ENCODE results near the gene WDR3. TPM values are rescaled to one million over a fixed set of nuclear protein-coding genes. Genes with fewer than 3 reads are reported as not detected.

The WDR3 gene
- total and polyA plus RNA-seq, 10 of the 15 experiments (the other 5 are each of a cell fraction or from before 2014, with no cell fraction given): 24.0 to 66.5 (median 42.9) TPM

GRCh38 chr1:118013336-118013735, 83.8 kb downstream of the WDR3 start:
- Histone ChIP-seq H3K4me1 (ENCODE audit: control insufficient read depth, insufficient read depth, low read length) (no peaks in the 10 kb centered on the region), H3K9me3 (replicated peaks; ENCODE audit: control insufficient read depth, insufficient read depth, low read length) (no peaks in the 10 kb centered on the region), H3K27ac (ENCODE audit: control insufficient read depth, insufficient read depth) (no peak overlapping the region), H2AFZ (ENCODE audit: control insufficient read depth, low read depth, low read length) (no peak overlapping the region), H3K27me3 (replicated peaks in 1 of 2; ENCODE audit: control insufficient read depth in 2 of 2, insufficient read depth in 2 of 2, low read length in 1 of 2) (no peaks in the 10 kb centered on the region), H3K36me3 (ENCODE audit: control insufficient read depth in 2 of 2, insufficient read depth in 2 of 2, low read length in 1 of 2) (no peaks in the 10 kb centered on the region), H3K4me2 (ENCODE audit: control insufficient read depth, insufficient read depth) (no peak overlapping the region), H3K4me3 (no peak overlapping the region), H3K79me2 (ENCODE audit: control insufficient read depth, insufficient read depth, low read length) (no peaks in the 10 kb centered on the region), H4K20me1 (ENCODE audit: control insufficient read depth, insufficient read depth) (no peaks in the 10 kb centered on the region), H3K9ac (ENCODE audit: control insufficient read depth, insufficient read depth, low read length) (no peak overlapping the region)
- SMC1A ChIA-PET (ENCODE audit: uncharacterized antibody, unreplicated experiment): no interaction called here
- FAIRE-seq (no peak), ATAC-seq (no peak), DNase-seq (ENCODE audit: low read depth, low spot score) (no peak)
- CTCF ChIA-PET: no interaction called here
- POLR2A ChIA-PET: no interaction called here
- intact Hi-C loops (cut with micrococcal nuclease; ENCODE audit: unreplicated experiment) (no loop called here), in situ Hi-C loops (cut with MboI) (no loop called here)
- no peak for TF ChIP-seq ASH2L (IDR thresholded peaks at IDR 0.05; ENCODE audit: borderline replicate concordance, low read depth)
- TF ChIP-seq POLR2AphosphoS5 (IDR thresholded peaks at IDR 0.05; ENCODE audit: low read length): no peak
- TF ChIP-seq MTA2 (IDR thresholded peaks at IDR 0.05; ENCODE audit: low read depth): no peak
- TF ChIP-seq CREB1 (IDR thresholded peaks at IDR 0.05; ENCODE audit: low read depth): no peak
- TF ChIP-seq NFYB (IDR thresholded peaks at IDR 0.05; ENCODE audit: insufficient read depth, low read depth, low read length): no peak
- no TSS peak for BruUV-seq (replicated peaks)
- 37% methylated on average over 6 of the region's 6 CpGs for WGBS (ENCODE audit: insufficient coverage, insufficient replicate concordance, low lambda C conversion rate, missing lambda C conversion rate)
- RAD21 ChIA-PET (ENCODE audit: unreplicated experiment): no interaction called here

- H3K4me3 ChIP-seq: no peak overlapping the region
- no peak for FAIRE-seq
- TF ChIP-seq SMARCA5 (IDR thresholded peaks at IDR 0.05) (no peak), ZSCAN29 (IDR thresholded peaks at IDR 0.05) (no peak), NR2C2 (IDR thresholded peaks at IDR 0.05; ENCODE audit: borderline replicate concordance, control insufficient read depth, insufficient read length, low read depth) (no peak), CBFB (IDR thresholded peaks at IDR 0.05; ENCODE audit: low read depth) (no peak), SP1 (IDR thresholded peaks at IDR 0.05; ENCODE audit: low read depth, low read length) (no peak), CBX3 (IDR thresholded peaks at IDR 0.05; ENCODE audit: borderline replicate concordance, low read depth) (no peak), PAX5 (IDR thresholded peaks at IDR 0.05; ENCODE audit: borderline replicate concordance, low read depth, low read length) (no peak), EZH2 (IDR thresholded peaks at IDR 0.05; ENCODE audit: borderline replicate concordance, control insufficient read depth, low read depth, low read length) (no peak), SUPT20H (IDR thresholded peaks at IDR 0.05; ENCODE audit: borderline replicate concordance, control insufficient read depth, low read depth, low read length) (no peak), RB1 (IDR thresholded peaks at IDR 0.05; ENCODE audit: borderline replicate concordance) (no peak), SREBF2 (IDR thresholded peaks at IDR 0.05; ENCODE audit: low read length) (no peak), EGR1 (IDR thresholded peaks at IDR 0.05; ENCODE audit: borderline replicate concordance in 1 of 2, low read depth in 2 of 2, low read length in 2 of 2) (no peak)
- TF ChIP-seq, protein P1, sequence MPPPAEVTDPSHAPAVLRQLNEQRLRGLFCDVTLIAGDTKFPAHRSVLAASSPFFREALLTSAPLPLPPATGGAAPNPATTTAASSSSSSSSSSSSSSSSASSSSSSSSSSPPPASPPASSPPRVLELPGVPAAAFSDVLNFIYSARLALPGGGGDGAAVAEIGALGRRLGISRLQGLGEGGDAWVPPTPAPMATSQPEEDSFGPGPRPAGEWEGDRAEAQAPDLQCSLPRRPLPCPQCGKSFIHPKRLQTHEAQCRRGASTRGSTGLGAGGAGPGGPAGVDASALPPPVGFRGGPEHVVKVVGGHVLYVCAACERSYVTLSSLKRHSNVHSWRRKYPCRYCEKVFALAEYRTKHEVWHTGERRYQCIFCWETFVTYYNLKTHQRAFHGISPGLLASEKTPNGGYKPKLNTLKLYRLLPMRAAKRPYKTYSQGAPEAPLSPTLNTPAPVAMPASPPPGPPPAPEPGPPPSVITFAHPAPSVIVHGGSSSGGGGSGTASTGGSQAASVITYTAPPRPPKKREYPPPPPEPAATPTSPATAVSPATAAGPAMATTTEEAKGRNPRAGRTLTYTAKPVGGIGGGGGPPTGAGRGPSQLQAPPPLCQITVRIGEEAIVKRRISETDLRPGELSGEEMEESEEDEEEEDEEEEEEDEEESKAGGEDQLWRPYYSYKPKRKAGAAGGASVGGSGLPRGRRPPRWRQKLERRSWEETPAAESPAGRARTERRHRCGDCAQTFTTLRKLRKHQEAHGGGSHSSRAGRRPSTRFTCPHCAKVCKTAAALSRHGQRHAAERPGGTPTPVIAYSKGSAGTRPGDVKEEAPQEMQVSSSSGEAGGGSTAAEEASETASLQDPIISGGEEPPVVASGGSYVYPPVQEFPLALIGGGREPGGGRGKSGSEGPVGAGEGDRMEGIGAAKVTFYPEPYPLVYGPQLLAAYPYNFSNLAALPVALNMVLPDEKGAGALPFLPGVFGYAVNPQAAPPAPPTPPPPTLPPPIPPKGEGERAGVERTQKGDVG (CRISPR knock-in tag; IDR thresholded peaks at IDR 0.05): no peak
Observed at GRCh38 chr1:118013938-118014337, 84.4 kb downstream of the WDR3 start.

More at GRCh38 chr1:118013938-118014337, 84.4 kb downstream of the WDR3 start:
- SMC1A ChIA-PET (ENCODE audit: uncharacterized antibody, unreplicated experiment): interaction anchor here (1.2 kb wide), 1 partner anchor 16 kb away, joined by 3 read pairs; no protein-coding TSS in a partner anchor
- Histone ChIP-seq H4K20me1 (ENCODE audit: control insufficient read depth, insufficient read depth) (no peaks in the 10 kb centered on the region), H2AFZ (ENCODE audit: control insufficient read depth, low read depth, low read length) (no peak overlapping the region), H3K27me3 (replicated peaks in 1 of 2; ENCODE audit: control insufficient read depth in 2 of 2, insufficient read depth in 2 of 2, low read length in 1 of 2) (no peaks in the 10 kb centered on the region), H3K4me2 (ENCODE audit: control insufficient read depth, insufficient read depth) (no peak overlapping the region), H3K9me3 (replicated peaks; ENCODE audit: control insufficient read depth, insufficient read depth, low read length) (no peaks in the 10 kb centered on the region), H3K9ac (ENCODE audit: control insufficient read depth, insufficient read depth, low read length) (no peak overlapping the region), H3K4me1 (ENCODE audit: control insufficient read depth, insufficient read depth, low read length) (no peaks in the 10 kb centered on the region), H3K27ac (ENCODE audit: control insufficient read depth, insufficient read depth) (no peak overlapping the region), H3K79me2 (ENCODE audit: control insufficient read depth, insufficient read depth, low read length) (no peaks in the 10 kb centered on the region), H3K36me3 (ENCODE audit: control insufficient read depth in 2 of 2, insufficient read depth in 2 of 2, low read length in 1 of 2) (no peaks in the 10 kb centered on the region)
- RAD21 ChIA-PET (ENCODE audit: unreplicated experiment): no interaction called here
- no TSS peak for BruUV-seq (replicated peaks)
- CTCF ChIA-PET: no interaction called here
- DNase-seq (ENCODE audit: low read depth, low spot score) (no peak), ATAC-seq (no peak)
- intact Hi-C loops (cut with micrococcal nuclease; ENCODE audit: unreplicated experiment): no loop called here
- in situ Hi-C loops (cut with MboI): no loop called here
- POLR2A ChIA-PET: no interaction called here
